ENCODE measurements around the gene FPR2. TPM values are rescaled to one million over a fixed set of nuclear protein-coding genes. Genes with fewer than 3 reads are reported as not detected.

FPR2 gene
- total and polyA plus RNA-seq, 9 of the 15 experiments (the other 6 are each of a cell fraction or from before 2014, with no cell fraction given), result 0.03 to 0.15 (median 0.07) TPM; not detected in 6

DNA sequence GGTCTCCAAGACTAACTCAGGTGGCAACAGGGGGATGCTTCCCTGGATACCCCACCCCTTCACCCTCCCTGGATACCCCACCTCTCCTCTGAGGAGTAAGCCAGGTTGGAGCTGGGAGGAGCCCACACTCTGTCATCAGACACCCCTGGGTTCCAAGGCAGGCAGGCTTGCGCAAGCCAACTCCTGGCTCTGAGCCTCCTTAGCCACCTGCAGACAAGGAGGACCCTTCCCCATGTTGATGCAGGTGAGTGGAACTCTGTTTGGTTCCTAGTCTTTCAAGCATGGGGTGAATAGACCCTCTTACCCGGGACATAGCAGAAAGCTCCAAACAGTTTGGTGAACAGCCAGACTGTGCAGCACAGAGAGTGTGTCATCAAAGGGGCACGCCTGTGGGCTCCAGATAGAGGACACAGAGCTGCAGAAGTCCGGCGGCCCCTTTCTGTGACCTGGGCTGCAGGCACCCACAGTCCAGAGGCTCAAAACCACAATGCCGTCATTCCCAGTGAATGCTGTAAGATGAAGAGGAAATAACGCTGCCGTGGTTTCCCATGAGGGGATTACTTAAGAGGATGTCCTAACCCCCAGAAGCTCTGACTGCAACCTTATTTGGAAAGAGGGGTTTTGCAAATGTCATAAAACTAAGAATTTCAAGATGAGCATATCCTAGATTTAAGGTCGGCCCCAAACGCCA is 25.1 kb upstream of the FPR2 start (continued):
- TF ChIP-seq, protein P1, sequence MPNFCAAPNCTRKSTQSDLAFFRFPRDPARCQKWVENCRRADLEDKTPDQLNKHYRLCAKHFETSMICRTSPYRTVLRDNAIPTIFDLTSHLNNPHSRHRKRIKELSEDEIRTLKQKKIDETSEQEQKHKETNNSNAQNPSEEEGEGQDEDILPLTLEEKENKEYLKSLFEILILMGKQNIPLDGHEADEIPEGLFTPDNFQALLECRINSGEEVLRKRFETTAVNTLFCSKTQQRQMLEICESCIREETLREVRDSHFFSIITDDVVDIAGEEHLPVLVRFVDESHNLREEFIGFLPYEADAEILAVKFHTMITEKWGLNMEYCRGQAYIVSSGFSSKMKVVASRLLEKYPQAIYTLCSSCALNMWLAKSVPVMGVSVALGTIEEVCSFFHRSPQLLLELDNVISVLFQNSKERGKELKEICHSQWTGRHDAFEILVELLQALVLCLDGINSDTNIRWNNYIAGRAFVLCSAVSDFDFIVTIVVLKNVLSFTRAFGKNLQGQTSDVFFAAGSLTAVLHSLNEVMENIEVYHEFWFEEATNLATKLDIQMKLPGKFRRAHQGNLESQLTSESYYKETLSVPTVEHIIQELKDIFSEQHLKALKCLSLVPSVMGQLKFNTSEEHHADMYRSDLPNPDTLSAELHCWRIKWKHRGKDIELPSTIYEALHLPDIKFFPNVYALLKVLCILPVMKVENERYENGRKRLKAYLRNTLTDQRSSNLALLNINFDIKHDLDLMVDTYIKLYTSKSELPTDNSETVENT (CRISPR knock-in tag; IDR thresholded peaks at IDR 0.05), result no peak
- no peak for TF ChIP-seq RNF2 (IDR thresholded peaks at IDR 0.05)
- peak; percentile 38 for TF ChIP-seq TAL1 (IDR thresholded peaks at IDR 0.05)
- TF ChIP-seq ZNF655 (CRISPR knock-in tag; IDR thresholded peaks at IDR 0.05), result no peak
- no peak for TF ChIP-seq PCBP1 (IDR thresholded peaks at IDR 0.05; ENCODE audit: low read depth, low read length, poor library complexity, severe bottlenecking)
- no peak for TF ChIP-seq HCFC1 (IDR thresholded peaks at IDR 0.05; ENCODE audit: low read depth, low read length)
- no peak for TF ChIP-seq MEIS2 (IDR thresholded peaks at IDR 0.05; ENCODE audit: partially characterized antibody)
- TF ChIP-seq KLF6 (CRISPR knock-in tag; IDR thresholded peaks at IDR 0.05; ENCODE audit: borderline replicate concordance), result no peak
- 0 out of 2 replicates have a peak, but pooled peaks have one; percentile 34 for TF ChIP-seq ZNF395 (CRISPR knock-in tag; IDR thresholded peaks at IDR 0.05)
- no peak for TF ChIP-seq ZNF197 (CRISPR knock-in tag; IDR thresholded peaks at IDR 0.05; ENCODE audit: low read depth)
- no peak for TF ChIP-seq CBFB (CRISPR knock-in tag; IDR thresholded peaks at IDR 0.05)
- no peak for TF ChIP-seq RBM14 (IDR thresholded peaks at IDR 0.05; ENCODE audit: borderline replicate concordance, insufficient read depth, low read depth, low read length)
- no peak for TF ChIP-seq RBM22 (IDR thresholded peaks at IDR 0.05; ENCODE audit: low read depth, low read length, poor library complexity, severe bottlenecking)
- no peak for TF ChIP-seq POLR2B (IDR thresholded peaks at IDR 0.05; ENCODE audit: low read depth, partially characterized antibody)
- TF ChIP-seq XRCC5 (IDR thresholded peaks at IDR 0.05; ENCODE audit: low read depth, low read length), result no peak
- no peak for TF ChIP-seq SP1 (CRISPR knock-in tag; IDR thresholded peaks at IDR 0.05)
- TF ChIP-seq ZNF347 (CRISPR knock-in tag; IDR thresholded peaks at IDR 0.05; ENCODE audit: low read depth), result no peak
- no peak for TF ChIP-seq MEF2D (tag; conservative IDR thresholded peaks at IDR 0.05; ENCODE audit: low read depth)
- no peak for TF ChIP-seq ZNF778 (CRISPR knock-in tag; IDR thresholded peaks at IDR 0.05)
- TF ChIP-seq TAF7 (tag; IDR thresholded peaks at IDR 0.05), result no peak
- TF ChIP-seq MNT (conservative IDR thresholded peaks at IDR 0.05), result no peak
- no peak for TF ChIP-seq CHD4 (IDR thresholded peaks at IDR 0.05; ENCODE audit: insufficient read depth, insufficient replicate concordance, low read depth, low read length, poor library complexity, severe bottlenecking)

Data from K562 (cell line).